A673 (cell line): Measurements from ENCODE around the gene CRADD.

Source experiments
- EZH2 ChIP-seq: fragments of 200-600 bp; sonication (generic); IDR thresholded peaks from 2 replicates; pipeline ENCODE4 v1.6.1; 2017; ENCODE audit warnings: borderline replicate concordance, low read depth, mild to moderate bottlenecking, mixed read lengths, antibody characterized with exemption, low read length; ENCODE audit not compliant: poor library complexity, severe bottlenecking
- TF ChIP-seq, protein P1 (sequence below): fragments of 300-800, 200-600 bp; sonication (generic); conservative IDR thresholded peaks from 2 replicates; pipeline ENCODE4 v1.5.1; 2017; ENCODE audit warnings: low read depth, mild to moderate bottlenecking, antibody characterized with exemption, low read length, moderate library complexity, mixed read lengths

DNA sequence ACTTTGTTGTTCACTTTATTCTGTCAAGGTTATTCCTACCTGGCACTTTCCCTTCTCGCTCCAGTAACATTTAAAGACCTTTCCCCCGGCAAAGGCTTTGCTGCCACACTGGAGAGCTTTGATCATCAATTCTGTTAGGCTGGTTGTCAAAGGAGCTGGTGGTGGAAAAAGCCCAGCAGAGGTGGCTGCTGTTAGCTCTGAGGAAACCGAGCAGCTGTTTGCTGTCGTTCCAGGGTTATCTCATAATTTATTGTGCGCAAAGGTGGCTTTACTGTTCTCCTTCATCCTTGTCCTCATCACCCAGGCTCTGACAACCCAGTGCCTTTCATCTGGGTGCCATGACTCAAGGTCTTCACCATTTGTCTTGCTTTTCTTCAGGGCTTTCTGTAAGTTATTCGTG lies 38.2 kb upstream of the CRADD start:
- TF ChIP-seq, protein P1, sequence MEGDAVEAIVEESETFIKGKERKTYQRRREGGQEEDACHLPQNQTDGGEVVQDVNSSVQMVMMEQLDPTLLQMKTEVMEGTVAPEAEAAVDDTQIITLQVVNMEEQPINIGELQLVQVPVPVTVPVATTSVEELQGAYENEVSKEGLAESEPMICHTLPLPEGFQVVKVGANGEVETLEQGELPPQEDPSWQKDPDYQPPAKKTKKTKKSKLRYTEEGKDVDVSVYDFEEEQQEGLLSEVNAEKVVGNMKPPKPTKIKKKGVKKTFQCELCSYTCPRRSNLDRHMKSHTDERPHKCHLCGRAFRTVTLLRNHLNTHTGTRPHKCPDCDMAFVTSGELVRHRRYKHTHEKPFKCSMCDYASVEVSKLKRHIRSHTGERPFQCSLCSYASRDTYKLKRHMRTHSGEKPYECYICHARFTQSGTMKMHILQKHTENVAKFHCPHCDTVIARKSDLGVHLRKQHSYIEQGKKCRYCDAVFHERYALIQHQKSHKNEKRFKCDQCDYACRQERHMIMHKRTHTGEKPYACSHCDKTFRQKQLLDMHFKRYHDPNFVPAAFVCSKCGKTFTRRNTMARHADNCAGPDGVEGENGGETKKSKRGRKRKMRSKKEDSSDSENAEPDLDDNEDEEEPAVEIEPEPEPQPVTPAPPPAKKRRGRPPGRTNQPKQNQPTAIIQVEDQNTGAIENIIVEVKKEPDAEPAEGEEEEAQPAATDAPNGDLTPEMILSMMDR, result no peak
- TF ChIP-seq EZH2, result no peak
